HT-29 (cell line): ENCODE data around the gene POLR2J3. TPM values are rescaled to one million over a fixed set of nuclear protein-coding genes. Genes with fewer than 3 reads are reported as not detected.
"Not testable (repeated sequence)": the region's sequence is repeated elsewhere in the genome, so short reads cannot be mapped to it uniquely, and the experiment has no call there.

Experiments
- DNase-seq: peaks from one replicate; pipeline ENCODE4 v3.0.0-alpha.2; 2015; ENCODE audit warnings: low spot score
- total RNA-seq: library from RNA; depleted of rRNA; stranded (reverse); fragments of >200 nt; shearing (Covaris generic); gene quantifications from 2 replicates; pipeline ENCODE4 v1.2.3, GENCODE V29; 2014; rRNA removed

POLR2J3 gene
- 35.1 and 38.6 TPM in 2 replicates for total RNA-seq

GRCh38 chr7:102572261-102573239 is at the start of gene POLR2J3:
TSS of gene POLR2J3 (minus strand) at chr7:102572583. CDS start at chr7:102572521, 62 bp downstream.
- DNase-seq: peak; percentile 91

- DNase-seq: not testable (repeated sequence)
Observed at GRCh38 chr7:102618122-102618521, 45.7 kb upstream of the POLR2J3 start.

GRCh38 chr7:102616507-102617125 is 44.2 kb upstream of the POLR2J3 start, which contains the start of gene RASA4:
TSS of gene RASA4 (minus strand) at chr7:102616756. CDS start at chr7:102616689, 67 bp downstream.
- DNase-seq: peak; percentile 1

GRCh38 chr7:102615930-102616329 is 43.5 kb upstream of the POLR2J3 start:
- DNase-seq: not testable (repeated sequence)

GRCh38 chr7:102614873-102615272 is 42.5 kb upstream of the POLR2J3 start:
- DNase-seq: not testable (repeated sequence)

- not testable (repeated sequence) for DNase-seq
Observed at GRCh38 chr7:102614346-102614697, 41.9 kb upstream of the POLR2J3 start.

- DNase-seq: not testable (repeated sequence)
Observed at GRCh38 chr7:102613575-102614345, 41.4 kb upstream of the POLR2J3 start.

- peak; percentile 1 for DNase-seq
Observed at GRCh38 chr7:102611675-102612325, 39.4 kb upstream of the POLR2J3 start.

- not testable (repeated sequence) for DNase-seq
Observed at GRCh38 chr7:102611013-102611674, 38.8 kb upstream of the POLR2J3 start.

- not testable (repeated sequence) for DNase-seq
Observed at GRCh38 chr7:102610441-102610840, 38.1 kb upstream of the POLR2J3 start.

- DNase-seq: not testable (repeated sequence)
Observed at GRCh38 chr7:102609734-102610133, 37.4 kb upstream of the POLR2J3 start.

GRCh38 chr7:102606848-102607247 is 34.5 kb upstream of the POLR2J3 start:
- not testable (repeated sequence) for DNase-seq

- not testable (repeated sequence) for DNase-seq
Observed at GRCh38 chr7:102604431-102605145, 32.2 kb upstream of the POLR2J3 start.

GRCh38 chr7:102602317-102602716 is 29.9 kb upstream of the POLR2J3 start:
- DNase-seq: not testable (repeated sequence)

GRCh38 chr7:102599699-102600098 is 27.3 kb upstream of the POLR2J3 start:
- not testable (repeated sequence) for DNase-seq

- DNase-seq: not testable (repeated sequence)
Observed at GRCh38 chr7:102596036-102596435, 23.7 kb upstream of the POLR2J3 start.

- not testable (repeated sequence) for DNase-seq
Observed at GRCh38 chr7:102593637-102594334, 21.4 kb upstream of the POLR2J3 start.

GRCh38 chr7:102592477-102593019 is 20.2 kb upstream of the POLR2J3 start:
- not testable (repeated sequence) for DNase-seq

GRCh38 chr7:102589857-102590256 is 17.5 kb upstream of the POLR2J3 start:
- DNase-seq: not testable (repeated sequence)
